WERI-Rb-1 (cell line): Measurements from ENCODE around the gene CA5A.

Source experiments
- DNase-seq: peaks from one replicate; pipeline ENCODE4 v3.0.0-alpha.2; 2020
- H3K27ac ChIP-seq: fragments of 250-450 bp; sonication (Bioruptor Pico); 2 replicates; pipeline ENCODE4 v1.5.1; 2020; ENCODE audit warnings: mild to moderate bottlenecking, moderate library complexity
- H3K27me3 ChIP-seq: fragments of 250-450 bp; sonication (Bioruptor Pico); 2 replicates; pipeline ENCODE4 v1.5.1; 2021; ENCODE audit warnings: mild to moderate bottlenecking, low read depth, moderate library complexity; ENCODE audit not compliant: insufficient read depth, severe bottlenecking
- H3K36me3 ChIP-seq: fragments of 250-450 bp; sonication (Bioruptor Pico); 2 replicates; pipeline ENCODE4 v1.5.1; 2020; ENCODE audit warnings: mild to moderate bottlenecking, moderate library complexity
- H3K4me3 ChIP-seq: 2 replicates; pipeline ENCODE4 v1.5.1; 2011; ENCODE audit warnings: low read depth, mild to moderate bottlenecking, control low read depth, low read length
- H3K9me3 ChIP-seq: fragments of 250-450 bp; sonication (Bioruptor Pico); 2 replicates; pipeline ENCODE4 v1.5.1; 2021; ENCODE audit warnings: mild to moderate bottlenecking, moderate library complexity; ENCODE audit not compliant: severe bottlenecking
- CTCF ChIP-seq: IDR thresholded peaks from 2 replicates; pipeline ENCODE4 v1.5.1; 2011; ENCODE audit warnings: low read depth, mild to moderate bottlenecking, control low read depth, inconsistent platforms, low read length

CA5A gene

GRCh38 chr16:87847785-87848675, 88.3 kb downstream of the CA5A start:
- H3K27me3 ChIP-seq: no peaks in the 10 kb centered on the region
- no peak overlapping the region for H3K4me3 ChIP-seq
- peaks cover 34% of the 10 kb centered on the region for H3K36me3 ChIP-seq
- no peak for TF ChIP-seq CTCF
- DNase-seq: no peak
- H3K27ac ChIP-seq: no peak overlapping the region
- no peaks in the 10 kb centered on the region for H3K9me3 ChIP-seq

- Histone ChIP-seq H3K27ac (no peak overlapping the region), H3K27me3 (no peaks in the 10 kb centered on the region), H3K36me3 (peaks cover 34% of the 10 kb centered on the region), H3K9me3 (no peaks in the 10 kb centered on the region), H3K4me3 (no peak overlapping the region)
- TF ChIP-seq CTCF: no peak
- DNase-seq: no peak
Observed at GRCh38 chr16:87847467-87847784, 88.9 kb downstream of the CA5A start.

GRCh38 chr16:87846705-87847466, 89.4 kb downstream of the CA5A start:
- no peak for TF ChIP-seq CTCF
- no peak for DNase-seq
- peaks cover 34% of the 10 kb centered on the region for H3K36me3 ChIP-seq
- H3K27ac ChIP-seq: no peak overlapping the region
- H3K27me3 ChIP-seq: no peaks in the 10 kb centered on the region
- H3K4me3 ChIP-seq: no peak overlapping the region
- H3K9me3 ChIP-seq: no peaks in the 10 kb centered on the region

GRCh38 chr16:87845807-87846619, 90.3 kb downstream of the CA5A start:
- H3K36me3 ChIP-seq: peaks cover 32% of the 10 kb centered on the region
- no peaks in the 10 kb centered on the region for H3K27me3 ChIP-seq
- no peak overlapping the region for H3K4me3 ChIP-seq
- H3K27ac ChIP-seq: no peak overlapping the region; the same call in 1 of the 2 replicates
- no peak for DNase-seq
- TF ChIP-seq CTCF: no peak
- H3K9me3 ChIP-seq: no peaks in the 10 kb centered on the region

GRCh38 chr16:87845213-87845612, 91.1 kb downstream of the CA5A start:
- no peak for TF ChIP-seq CTCF
- Histone ChIP-seq H3K27me3 (no peaks in the 10 kb centered on the region), H3K4me3 (no peak overlapping the region), H3K36me3 (peaks cover 24% of the 10 kb centered on the region), H3K9me3 (no peaks in the 10 kb centered on the region), H3K27ac (peak overlapping the region; percentile 47; the same call in 1 of the 2 replicates)
- no peak for DNase-seq
